Measurements from ENCODE around the gene PKNOX2.

Gene PKNOX2

GRCh38 chr11:125369808-125370207 is 205.3 kb downstream of the PKNOX2 start:
- DNase-seq: no peak

GRCh38 chr11:125370561-125371389 is 206.2 kb downstream of the PKNOX2 start:
- DNase-seq: no peak

GRCh38 chr11:125371431-125371935 is 206.9 kb downstream of the PKNOX2 start:
- no peak for DNase-seq

GRCh38 chr11:125372088-125372487 is 207.5 kb downstream of the PKNOX2 start:
- DNase-seq: no peak

- DNase-seq: no peak
Measured at GRCh38 chr11:125372911-125373310, 208.4 kb downstream of the PKNOX2 start.

- no peak for DNase-seq
Measured at GRCh38 chr11:125373426-125374391, 209.2 kb downstream of the PKNOX2 start.

- DNase-seq: no peak
Measured at GRCh38 chr11:125374398-125374797, 209.8 kb downstream of the PKNOX2 start.

- DNase-seq: no peak
Measured at GRCh38 chr11:125375146-125375545, 210.6 kb downstream of the PKNOX2 start.

- DNase-seq: no peak
Measured at GRCh38 chr11:125376117-125376516, 211.6 kb downstream of the PKNOX2 start.

GRCh38 chr11:125376856-125377255 is 212.3 kb downstream of the PKNOX2 start:
- no peak for DNase-seq

- no peak for DNase-seq
Measured at GRCh38 chr11:125378083-125378482, 213.5 kb downstream of the PKNOX2 start.

- no peak for DNase-seq
Measured at GRCh38 chr11:125378571-125378970, 214.0 kb downstream of the PKNOX2 start.

- no peak for DNase-seq
Measured at GRCh38 chr11:125379565-125379964, 215.0 kb downstream of the PKNOX2 start.

GRCh38 chr11:125379981-125380380 is 215.4 kb downstream of the PKNOX2 start:
- DNase-seq: no peak

GRCh38 chr11:125380756-125381445 is 216.3 kb downstream of the PKNOX2 start:
- no peak for DNase-seq

GRCh38 chr11:125381499-125382044 is 217.0 kb downstream of the PKNOX2 start:
- no peak for DNase-seq

GRCh38 chr11:125382314-125382791 is 217.8 kb downstream of the PKNOX2 start:
- DNase-seq: no peak

- no peak for DNase-seq
Measured at GRCh38 chr11:125382822-125383221, 218.3 kb downstream of the PKNOX2 start.

GRCh38 chr11:125384825-125385224 is 220.3 kb downstream of the PKNOX2 start:
- DNase-seq: no peak

- DNase-seq: no peak
Measured at GRCh38 chr11:125387901-125388300, 223.3 kb downstream of the PKNOX2 start.

GRCh38 chr11:125388611-125389010 is 224.1 kb downstream of the PKNOX2 start:
- DNase-seq: no peak
